Urothelium cell line (cell line): ENCODE measurements around the gene DPF3.

Experiments used
- DNase-seq: peaks from one replicate; pipeline ENCODE4 v3.0.0; 2011; ENCODE audit warnings: low spot score, mixed read lengths
- FAIRE-seq: peaks from 2 replicates; lab custom pipeline; 2011; peaks lifted over from hg19 to GRCh38; lab: Jason Lieb, UNC

DPF3 gene

DNA sequence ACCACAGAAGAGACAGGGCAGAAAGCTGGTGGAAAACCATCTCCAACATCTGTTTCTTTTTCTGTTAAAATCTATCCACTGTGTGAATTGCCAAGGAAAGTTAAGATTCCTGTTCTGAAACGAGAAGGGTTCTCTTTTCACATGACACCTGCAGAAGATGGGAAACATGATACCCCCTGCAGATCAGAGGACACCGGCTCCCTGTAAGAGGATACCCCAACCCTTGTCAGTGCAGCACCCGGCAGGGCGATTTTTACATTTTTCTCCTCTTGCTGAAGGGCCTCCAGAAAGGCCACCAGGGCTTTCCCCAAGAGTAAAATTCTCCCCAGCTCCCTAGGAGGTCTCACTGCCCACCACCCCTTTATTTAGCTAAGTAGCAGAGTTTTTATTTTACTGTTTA, 48.2 kb downstream of the DPF3 start:
- DNase-seq = no peak
- FAIRE-seq = no peak

- no peak for DNase-seq
- FAIRE-seq = peak; percentile 71
These were observed 48.7 kb downstream of the DPF3 start for GRCh38 chr14:72845196-72845595.

- FAIRE-seq = peak; percentile 78
- no peak for DNase-seq
These were observed 49.4 kb downstream of the DPF3 start for GRCh38 chr14:72844524-72844923.

- no peak for DNase-seq
- FAIRE-seq = peak; percentile 30
These were observed 53.9 kb downstream of the DPF3 start for GRCh38 chr14:72839753-72840607.

GRCh38 chr14:72839351-72839750, 54.5 kb downstream of the DPF3 start:
- no peak for DNase-seq
- FAIRE-seq = no peak

- FAIRE-seq (peak; percentile 81), DNase-seq (no peak)
These were observed 57.8 kb downstream of the DPF3 start for GRCh38 chr14:72836085-72836484.

- no peak for FAIRE-seq
These were observed 60.7 kb downstream of the DPF3 start for GRCh38 chr14:72833174-72833573.

DNA sequence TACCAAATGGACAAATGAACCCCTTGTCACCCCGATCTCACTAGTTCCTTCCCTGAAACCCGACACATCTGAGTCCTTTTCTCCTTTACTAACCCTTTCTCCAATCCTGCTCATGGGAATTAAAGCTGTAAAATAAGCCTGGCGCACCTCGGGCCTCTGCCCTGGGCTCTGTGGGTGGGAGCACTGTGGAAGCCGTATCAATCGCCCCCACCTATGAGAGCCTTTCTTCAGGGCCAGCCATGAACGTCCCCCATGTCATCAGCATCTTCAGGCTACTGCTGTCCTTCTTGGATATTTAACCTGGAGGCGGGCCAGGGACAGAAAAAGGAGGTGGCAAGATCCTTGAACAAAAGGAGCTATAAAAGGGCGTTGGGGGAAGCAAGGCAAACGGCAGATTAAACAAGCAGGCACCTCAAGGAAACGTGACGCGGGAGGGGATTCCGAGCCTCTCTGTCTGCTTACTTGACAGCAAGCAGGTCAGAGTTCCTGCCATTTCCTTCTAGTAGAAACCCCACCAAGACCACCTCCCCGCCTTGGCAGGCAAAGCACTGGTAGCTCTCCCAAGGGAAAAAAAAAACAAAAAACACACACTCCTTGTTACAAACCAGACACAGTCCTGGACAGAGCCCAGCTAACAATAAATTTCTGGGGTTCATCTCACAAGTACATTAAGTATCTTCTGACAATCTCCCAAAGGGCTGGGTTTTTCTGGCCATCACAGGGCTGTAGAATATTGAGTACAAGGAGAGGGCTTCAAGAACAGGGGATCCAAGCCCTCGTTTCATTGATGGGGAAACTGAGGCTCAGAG, 62.9 kb downstream of the DPF3 start:
- DNase-seq (no peak), FAIRE-seq (no peak)

More at GRCh38 chr14:72833174-72833573, 60.7 kb downstream of the DPF3 start:
- DNase-seq = no peak

- DNase-seq = no peak
- FAIRE-seq = peak; percentile 92
These were observed 63.5 kb downstream of the DPF3 start for GRCh38 chr14:72830356-72830755.

GRCh38 chr14:72828604-72829003, 65.3 kb downstream of the DPF3 start:
- no peak for DNase-seq
- FAIRE-seq = no peak

- FAIRE-seq (no peak), DNase-seq (no peak)
These were observed 67.9 kb downstream of the DPF3 start for GRCh38 chr14:72826039-72826438.

DNA sequence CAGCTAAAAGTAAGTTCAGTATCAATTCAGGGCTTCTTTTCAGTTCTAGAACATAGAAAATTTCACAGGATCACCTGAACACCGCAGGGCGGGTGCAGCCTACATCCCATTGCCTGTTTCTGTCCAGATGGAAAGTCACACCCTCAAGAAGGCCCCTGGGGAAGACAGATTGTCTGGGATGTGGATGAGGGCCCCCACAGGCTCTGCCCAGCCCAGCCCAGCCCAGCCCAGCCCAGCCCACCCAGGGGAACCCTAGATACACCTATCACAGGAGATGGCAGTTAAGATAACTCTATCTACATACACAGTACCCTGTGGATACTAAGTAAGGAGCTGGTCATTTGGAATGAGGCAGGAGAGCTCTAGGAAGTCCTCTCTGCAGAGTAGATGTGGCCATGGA, 68.4 kb downstream of the DPF3 start:
- FAIRE-seq (no peak), DNase-seq (no peak)

GRCh38 chr14:72824051-72824450, 69.8 kb downstream of the DPF3 start:
- DNase-seq (no peak), FAIRE-seq (no peak)

GRCh38 chr14:72822946-72823611, 70.8 kb downstream of the DPF3 start:
- DNase-seq (no peak), FAIRE-seq (peak; percentile 77)

DNA sequence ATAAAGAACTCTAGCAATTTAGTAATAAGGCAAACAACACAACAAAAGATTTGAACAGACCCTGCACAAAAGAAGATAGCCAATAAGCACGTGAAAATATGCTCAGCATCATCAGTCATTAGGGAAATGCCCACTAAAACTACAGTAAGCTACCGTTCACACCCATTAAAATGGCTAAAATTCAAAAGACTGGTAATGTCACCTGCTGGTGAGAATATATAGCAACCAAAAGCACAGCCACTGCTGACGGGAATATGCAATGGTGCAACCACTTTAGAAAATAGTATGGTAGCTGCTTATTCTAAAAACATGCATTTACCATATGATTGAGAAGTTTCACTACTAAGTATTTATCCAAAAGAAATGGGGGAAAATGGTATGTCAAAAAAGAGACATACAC, 74.9 kb downstream of the DPF3 start:
- DNase-seq (no peak), FAIRE-seq (no peak)

GRCh38 chr14:72816287-72816686, 77.6 kb downstream of the DPF3 start:
- FAIRE-seq = peak; percentile 90
- DNase-seq = no peak

DNA sequence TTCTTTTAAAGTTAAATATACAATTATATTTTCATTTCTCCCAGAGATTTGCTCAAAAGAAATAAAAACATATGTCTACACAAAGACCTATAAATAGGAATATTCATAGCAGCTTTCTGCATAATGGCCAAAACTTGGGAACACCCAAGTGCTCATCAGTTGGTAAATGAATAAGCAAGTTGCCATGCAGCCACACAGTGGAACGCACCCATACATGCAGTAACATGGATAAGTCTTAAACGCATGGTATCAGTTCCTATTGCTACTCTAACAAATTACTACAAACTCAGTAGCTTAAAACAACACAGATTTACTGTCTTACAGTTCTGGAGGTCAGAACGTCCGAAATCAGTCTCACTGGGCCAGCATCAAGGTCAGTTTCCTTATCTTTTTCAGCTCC, 78.5 kb downstream of the DPF3 start:
- DNase-seq (no peak), FAIRE-seq (no peak)

DNA sequence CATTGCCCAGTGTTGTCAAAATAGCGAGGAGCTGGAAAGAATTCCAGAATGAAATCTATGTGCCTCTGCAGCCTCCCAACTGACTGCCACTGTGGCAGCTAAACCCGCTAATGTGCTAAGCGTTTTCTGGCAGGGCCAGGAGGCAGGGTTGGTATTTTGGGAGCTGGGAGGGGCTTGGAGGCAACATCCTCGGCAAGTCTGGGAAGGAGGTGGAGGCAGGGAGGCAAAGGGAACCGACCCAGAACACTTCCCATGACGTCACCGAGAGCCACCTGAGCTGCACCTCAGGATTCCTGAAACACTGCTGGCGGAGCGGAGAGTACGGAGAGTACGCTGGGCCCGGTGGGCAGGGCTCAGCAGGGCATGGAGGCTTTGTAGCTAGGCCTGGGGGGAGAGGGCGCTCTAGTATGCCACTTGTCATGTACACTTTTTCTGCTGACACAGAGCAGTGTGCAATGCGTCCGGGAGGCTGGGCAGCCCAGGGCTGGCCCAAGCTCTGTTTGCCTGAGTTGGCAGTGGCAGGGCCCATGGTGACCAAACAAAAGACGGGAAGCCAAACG, 81.5 kb downstream of the DPF3 start:
- FAIRE-seq = peak; percentile 76
- DNase-seq = no peak

GRCh38 chr14:72810201-72810600, 83.7 kb downstream of the DPF3 start:
- DNase-seq = no peak
- peak; percentile 96 for FAIRE-seq

GRCh38 chr14:72809063-72809462, 84.8 kb downstream of the DPF3 start:
- FAIRE-seq (peak; percentile 79), DNase-seq (no peak)

DNA sequence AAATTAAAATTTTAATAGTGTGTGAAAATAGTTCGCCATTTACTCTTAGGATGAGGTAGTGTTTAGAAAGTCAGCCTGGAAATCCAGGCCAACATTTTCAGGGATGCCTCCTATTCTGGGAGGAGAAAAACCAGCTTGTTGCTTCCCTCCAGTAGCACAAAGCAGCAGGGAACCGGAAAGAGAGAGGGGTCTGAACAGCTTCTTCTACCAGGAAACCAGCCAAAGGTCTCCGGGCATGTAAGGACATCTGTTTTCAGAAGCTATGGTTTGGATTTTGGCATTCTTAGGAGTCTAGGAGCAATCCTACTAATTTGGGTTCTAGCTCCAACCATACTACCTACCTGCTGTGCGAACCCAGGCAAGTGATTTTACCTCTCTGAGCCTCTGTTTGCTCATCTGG, 85.3 kb downstream of the DPF3 start:
- DNase-seq = no peak
- no peak for FAIRE-seq
